Rectal smooth muscle tissue (tissue), 1 donor: ENCODE results near the gene BPIFB1.

Experiments used
- H3K27ac ChIP-seq: one replicate; pipeline ENCODE4 v1.7.0; 2013; ENCODE audit warnings: low read depth, low read length, inconsistent platforms
- H3K27me3 ChIP-seq: one replicate; pipeline ENCODE4 v1.7.0; 2013; ENCODE audit warnings: low read length; ENCODE audit not compliant: control insufficient read depth, insufficient read depth
- H3K36me3 ChIP-seq: one replicate; pipeline ENCODE4 v1.7.0; 2013; ENCODE audit warnings: low read length; ENCODE audit not compliant: control insufficient read depth, insufficient read depth
- H3K4me1 ChIP-seq: one replicate; pipeline ENCODE4 v1.7.0; 2013; ENCODE audit warnings: low read length; ENCODE audit not compliant: control insufficient read depth, insufficient read depth
- H3K4me3 ChIP-seq: one replicate; pipeline ENCODE4 v1.7.0; 2013; ENCODE audit warnings: low read length
- H3K9ac ChIP-seq: one replicate; pipeline ENCODE4 v1.7.0; 2013; ENCODE audit warnings: low read length

The BPIFB1 gene

GRCh38 chr20:33276303-33277113, 6.5 kb upstream of the BPIFB1 start:
- no peaks in the 10 kb centered on the region for H3K36me3 ChIP-seq
- no peaks in the 10 kb centered on the region for H3K27me3 ChIP-seq
- no peak overlapping the region for H3K27ac ChIP-seq
- H3K4me1 ChIP-seq = no peaks in the 10 kb centered on the region
- H3K4me3 ChIP-seq = no peak overlapping the region
- H3K9ac ChIP-seq = no peak overlapping the region

DNA sequence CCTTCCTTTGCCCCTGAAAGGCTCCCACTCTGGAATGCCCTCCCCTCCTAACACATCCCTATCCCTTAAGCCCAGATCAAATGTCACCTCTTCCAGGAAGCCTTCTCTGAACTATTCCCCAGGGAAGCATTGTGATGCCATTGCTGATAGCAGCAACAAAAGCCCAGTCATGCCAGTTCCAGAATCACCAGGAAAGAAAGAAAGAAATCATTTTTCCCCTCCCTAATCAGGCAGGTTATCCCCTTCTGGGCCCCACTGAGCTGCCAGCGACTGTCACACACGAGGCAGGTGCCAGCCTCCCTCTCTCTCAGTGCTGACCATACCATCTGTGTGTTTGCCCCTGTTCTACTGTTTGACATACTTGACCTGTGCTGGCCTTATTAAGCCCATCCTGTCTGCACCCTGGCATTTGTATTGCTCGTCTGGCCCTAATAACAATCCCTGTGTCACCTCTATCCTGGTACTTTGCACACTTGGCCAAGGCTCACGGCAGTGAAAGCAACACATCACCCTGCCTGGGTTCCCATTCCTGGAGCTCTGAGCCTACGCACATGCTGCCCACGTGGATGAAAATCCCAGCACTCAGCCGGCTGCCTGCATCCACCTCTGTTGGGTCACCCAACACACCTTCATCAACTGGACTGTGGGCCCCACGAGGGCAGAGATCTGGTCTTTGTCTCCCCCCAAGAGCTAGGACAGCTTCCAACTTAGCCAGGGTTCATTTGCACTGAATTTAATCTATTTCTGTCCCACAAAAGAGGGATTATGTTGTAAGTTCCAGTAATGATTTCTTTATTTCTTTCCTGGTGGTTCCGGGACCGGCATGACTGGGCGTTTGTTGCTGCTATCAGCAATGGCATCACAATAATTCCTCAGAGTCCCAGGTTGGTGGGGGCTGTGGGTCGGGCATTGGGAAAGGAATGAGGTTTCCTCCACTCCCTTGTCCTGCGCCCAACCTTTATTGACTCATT, 5.3 kb upstream of the BPIFB1 start:
- Histone ChIP-seq H3K36me3 (no peaks in the 10 kb centered on the region), H3K9ac (no peak overlapping the region), H3K4me1 (no peaks in the 10 kb centered on the region), H3K27ac (no peak overlapping the region), H3K27me3 (no peaks in the 10 kb centered on the region), H3K4me3 (no peak overlapping the region)

DNA sequence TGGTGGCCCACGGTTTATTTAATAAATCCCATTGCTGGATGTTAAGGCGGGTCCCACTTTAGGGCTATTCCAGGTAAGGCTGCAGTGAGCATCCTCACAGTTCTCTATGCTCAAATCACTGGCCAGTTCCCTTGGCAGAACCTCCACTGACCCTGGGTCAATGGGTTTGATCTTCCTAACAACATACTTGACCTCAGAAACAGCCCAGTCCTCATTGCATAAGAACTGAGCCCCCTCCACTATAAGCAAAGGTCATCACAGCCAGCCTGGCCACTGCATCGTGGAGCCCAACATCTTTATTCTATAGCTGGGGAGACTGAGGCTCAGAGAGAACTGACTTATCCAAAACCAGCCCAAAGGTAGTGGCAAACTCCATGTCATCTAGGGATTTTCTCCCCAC, 4.3 kb upstream of the BPIFB1 start:
- Histone ChIP-seq H3K4me1 (no peaks in the 10 kb centered on the region), H3K27me3 (peaks cover 3% of the 10 kb centered on the region)

GRCh38 chr20:33279261-33279910, 3.6 kb upstream of the BPIFB1 start:
- peaks cover 3% of the 10 kb centered on the region for H3K27me3 ChIP-seq
- no peak overlapping the region for H3K4me3 ChIP-seq
- H3K4me1 ChIP-seq = no peaks in the 10 kb centered on the region
- H3K27ac ChIP-seq = no peak overlapping the region
- no peak overlapping the region for H3K9ac ChIP-seq
- no peaks in the 10 kb centered on the region for H3K36me3 ChIP-seq

More for the DNA sequence above, 4.3 kb upstream of the BPIFB1 start:
- no peak overlapping the region for H3K4me3 ChIP-seq
- H3K36me3 ChIP-seq = no peaks in the 10 kb centered on the region
- no peak overlapping the region for H3K9ac ChIP-seq
- no peak overlapping the region for H3K27ac ChIP-seq

DNA sequence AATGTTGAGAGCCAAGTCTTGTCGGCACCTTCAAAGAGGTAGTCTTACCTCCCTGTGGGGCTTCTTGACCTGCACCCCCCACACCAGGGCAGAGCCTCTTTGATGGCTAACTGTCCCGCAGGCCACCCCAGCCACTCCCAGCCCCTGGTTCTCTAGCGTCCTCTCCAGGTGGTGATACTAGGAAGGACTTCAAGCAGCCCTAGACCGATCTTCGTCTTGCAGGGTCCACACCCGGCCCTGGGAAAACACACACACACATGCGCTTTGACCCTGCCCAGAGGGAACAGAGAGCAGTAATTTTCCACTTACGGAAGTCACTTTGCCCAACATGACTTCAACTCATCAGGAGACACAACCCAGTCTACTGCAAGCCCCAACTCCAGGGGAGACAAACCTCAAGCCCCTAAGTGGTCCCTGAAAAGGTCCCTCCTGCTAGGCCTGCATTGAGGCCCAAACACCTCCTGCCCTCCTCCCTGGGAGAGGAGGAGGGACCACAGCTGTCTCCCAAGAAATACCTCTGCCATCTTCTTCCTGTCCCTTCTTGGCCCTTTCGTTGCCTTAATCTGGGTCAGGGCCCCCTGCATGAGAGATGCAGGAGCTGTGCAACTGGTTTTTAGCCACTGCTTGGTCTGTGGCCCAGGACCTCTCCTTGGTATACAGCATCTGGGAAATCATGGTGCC, 2.9 kb upstream of the BPIFB1 start:
- Histone ChIP-seq H3K27ac (no peak overlapping the region), H3K36me3 (no peaks in the 10 kb centered on the region), H3K9ac (no peak overlapping the region), H3K4me3 (no peak overlapping the region), H3K4me1 (no peaks in the 10 kb centered on the region), H3K27me3 (peaks cover 3% of the 10 kb centered on the region)

DNA sequence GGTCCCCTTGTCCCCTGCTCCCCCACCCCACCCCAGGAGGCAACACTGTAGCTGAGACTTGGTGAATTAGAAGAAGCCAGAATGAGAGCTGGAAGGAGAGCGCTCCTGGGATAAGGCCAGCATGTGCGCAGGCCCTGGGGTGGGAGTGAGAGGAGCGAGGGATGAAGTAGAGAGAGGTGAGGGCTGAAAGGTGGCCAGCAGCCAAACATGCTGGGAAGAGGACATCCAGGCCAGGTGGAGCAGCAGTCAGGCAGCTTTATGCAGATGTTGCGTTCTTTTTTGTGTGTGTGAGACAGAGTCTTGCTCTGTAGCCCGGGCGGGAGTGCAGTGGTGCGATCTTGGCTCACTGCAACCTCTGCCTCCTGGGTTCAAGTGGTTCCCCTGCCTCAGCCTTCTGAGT, 2.2 kb upstream of the BPIFB1 start:
- Histone ChIP-seq H3K27ac (no peak overlapping the region), H3K4me1 (no peaks in the 10 kb centered on the region), H3K4me3 (no peak overlapping the region), H3K36me3 (no peaks in the 10 kb centered on the region), H3K27me3 (peaks cover 3% of the 10 kb centered on the region), H3K9ac (no peak overlapping the region)

DNA sequence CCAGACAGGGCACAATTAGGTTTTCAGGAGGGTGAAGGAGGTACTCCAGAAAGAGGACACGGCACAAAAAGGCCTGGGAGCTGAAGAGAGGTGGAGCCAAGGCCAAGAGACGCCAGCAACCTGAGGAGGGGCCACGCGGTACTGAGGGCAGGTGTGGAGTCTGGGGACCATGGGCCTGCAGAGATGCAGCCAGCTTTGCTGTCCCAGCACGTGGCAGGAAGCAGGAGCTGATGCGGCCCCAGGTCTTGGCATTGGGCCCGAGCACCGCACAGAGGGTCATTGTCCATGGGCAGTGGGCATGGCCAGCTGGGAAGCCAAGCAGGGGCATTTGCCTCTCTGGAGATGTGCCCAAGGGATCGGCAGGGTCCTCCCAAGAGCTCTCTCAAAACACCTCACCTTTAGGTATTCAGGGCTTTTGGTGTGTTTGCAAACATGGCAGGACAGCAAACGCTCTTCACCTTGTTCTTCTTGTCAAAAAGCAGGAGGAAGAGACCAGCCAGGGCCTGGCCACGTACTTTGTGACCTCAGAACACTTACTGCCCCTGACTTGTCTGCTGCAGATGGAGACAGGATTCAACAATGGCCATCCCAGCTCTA, 1.4 kb upstream of the BPIFB1 start:
- Histone ChIP-seq H3K36me3 (no peaks in the 10 kb centered on the region), H3K4me1 (no peaks in the 10 kb centered on the region), H3K27ac (no peak overlapping the region), H3K4me3 (no peak overlapping the region), H3K27me3 (peaks cover 3% of the 10 kb centered on the region), H3K9ac (no peak overlapping the region)

DNA sequence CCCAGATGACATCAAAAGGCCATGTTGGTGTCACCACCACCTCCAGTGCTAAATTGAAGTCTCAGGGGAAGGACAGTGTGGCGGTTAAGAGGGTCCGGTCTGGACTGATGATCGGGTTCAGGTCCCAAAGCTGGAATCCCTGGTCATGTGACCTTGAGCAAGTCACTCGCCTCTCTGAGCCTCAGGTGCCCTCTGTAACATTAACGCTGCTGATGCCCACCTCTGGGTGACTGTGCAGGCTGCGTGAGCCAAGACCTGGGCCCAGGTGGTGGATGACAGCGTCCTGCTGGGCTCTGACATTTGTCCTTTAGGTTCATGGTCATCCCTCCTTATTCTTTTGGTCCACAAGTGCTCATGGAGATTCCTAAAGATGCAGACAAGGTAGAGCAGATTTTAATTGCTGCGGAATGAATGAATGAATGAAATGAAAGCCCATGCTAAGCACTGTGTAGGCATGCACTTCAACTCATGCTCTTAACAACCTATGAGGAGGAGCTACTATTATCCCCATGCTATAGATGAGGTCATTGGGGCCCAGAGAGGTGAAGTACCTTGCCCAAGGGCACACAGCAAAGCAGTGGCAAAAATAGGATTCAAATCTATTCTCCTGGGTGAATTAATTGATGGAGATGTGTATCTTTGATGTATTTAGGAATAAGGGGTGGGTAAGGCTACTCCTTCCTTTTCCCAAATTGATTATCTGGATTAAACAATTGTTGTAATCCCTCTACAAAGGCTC, 649 bp upstream of the BPIFB1 start:
- peaks cover 3% of the 10 kb centered on the region for H3K27me3 ChIP-seq
- no peaks in the 10 kb centered on the region for H3K4me1 ChIP-seq
- H3K36me3 ChIP-seq = no peaks in the 10 kb centered on the region
- no peak overlapping the region for H3K9ac ChIP-seq
- H3K4me3 ChIP-seq = no peak overlapping the region
- H3K27ac ChIP-seq = no peak overlapping the region

DNA sequence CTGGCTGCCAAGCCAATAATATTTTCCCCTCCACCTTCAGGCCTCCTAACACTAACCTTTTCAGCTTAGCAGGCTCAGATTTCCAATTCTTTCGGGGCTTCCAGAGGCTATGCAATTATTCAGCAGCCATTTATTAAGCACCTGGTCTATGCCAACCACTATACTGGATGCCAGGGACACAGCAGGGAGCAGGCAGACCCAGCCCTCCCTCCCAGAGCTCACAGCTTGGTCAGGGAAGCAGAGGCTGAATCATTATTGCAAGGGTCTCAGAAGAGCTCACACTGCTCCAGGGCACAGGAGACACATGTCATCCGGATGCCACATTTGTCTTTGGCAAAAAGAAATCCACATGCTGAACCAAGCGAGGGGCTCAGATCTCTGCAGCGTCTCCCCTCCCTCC, 1.3 kb downstream of the BPIFB1 start:
- H3K9ac ChIP-seq = no peak overlapping the region
- H3K27ac ChIP-seq = no peak overlapping the region
- no peak overlapping the region for H3K4me3 ChIP-seq
- H3K36me3 ChIP-seq = no peaks in the 10 kb centered on the region
- H3K4me1 ChIP-seq = no peaks in the 10 kb centered on the region
- peaks cover 6% of the 10 kb centered on the region for H3K27me3 ChIP-seq

GRCh38 chr20:33284937-33285336, 1.9 kb downstream of the BPIFB1 start:
- H3K4me3 ChIP-seq = no peak overlapping the region
- no peak overlapping the region for H3K9ac ChIP-seq
- no peaks in the 10 kb centered on the region for H3K36me3 ChIP-seq
- H3K4me1 ChIP-seq = no peaks in the 10 kb centered on the region
- no peak overlapping the region for H3K27ac ChIP-seq
- peaks cover 6% of the 10 kb centered on the region for H3K27me3 ChIP-seq

- Histone ChIP-seq H3K9ac (no peak overlapping the region), H3K27me3 (peaks cover 6% of the 10 kb centered on the region)
Measured at GRCh38 chr20:33285861-33286495, 3.0 kb downstream of the BPIFB1 start.

More at GRCh38 chr20:33285861-33286495, 3.0 kb downstream of the BPIFB1 start:
- Histone ChIP-seq H3K4me3 (no peak overlapping the region), H3K27ac (no peak overlapping the region), H3K36me3 (no peaks in the 10 kb centered on the region), H3K4me1 (no peaks in the 10 kb centered on the region)
